ENCODE data around the gene GPRASP1. TPM values are rescaled to one million over a fixed set of nuclear protein-coding genes. Genes with fewer than 3 reads are reported as not detected.

The GPRASP1 gene
- total RNA-seq, 2 donors from 2014 or later, result 19.4 to 36.3 TPM

GRCh38 chrX:102627640-102628039, 23.6 kb upstream of the GPRASP1 start:
- no peak for ATAC-seq (ENCODE audit: insufficient number of reproducible peaks, low FRiP score, low read depth)
- TF ChIP-seq, protein P1, sequence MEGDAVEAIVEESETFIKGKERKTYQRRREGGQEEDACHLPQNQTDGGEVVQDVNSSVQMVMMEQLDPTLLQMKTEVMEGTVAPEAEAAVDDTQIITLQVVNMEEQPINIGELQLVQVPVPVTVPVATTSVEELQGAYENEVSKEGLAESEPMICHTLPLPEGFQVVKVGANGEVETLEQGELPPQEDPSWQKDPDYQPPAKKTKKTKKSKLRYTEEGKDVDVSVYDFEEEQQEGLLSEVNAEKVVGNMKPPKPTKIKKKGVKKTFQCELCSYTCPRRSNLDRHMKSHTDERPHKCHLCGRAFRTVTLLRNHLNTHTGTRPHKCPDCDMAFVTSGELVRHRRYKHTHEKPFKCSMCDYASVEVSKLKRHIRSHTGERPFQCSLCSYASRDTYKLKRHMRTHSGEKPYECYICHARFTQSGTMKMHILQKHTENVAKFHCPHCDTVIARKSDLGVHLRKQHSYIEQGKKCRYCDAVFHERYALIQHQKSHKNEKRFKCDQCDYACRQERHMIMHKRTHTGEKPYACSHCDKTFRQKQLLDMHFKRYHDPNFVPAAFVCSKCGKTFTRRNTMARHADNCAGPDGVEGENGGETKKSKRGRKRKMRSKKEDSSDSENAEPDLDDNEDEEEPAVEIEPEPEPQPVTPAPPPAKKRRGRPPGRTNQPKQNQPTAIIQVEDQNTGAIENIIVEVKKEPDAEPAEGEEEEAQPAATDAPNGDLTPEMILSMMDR (IDR thresholded peaks at IDR 0.05), result no peak
- Histone ChIP-seq H3K4me3 (no peak overlapping the region), H3K27ac (no peak overlapping the region), H3K27me3 (replicated peaks; ENCODE audit: insufficient read depth) (no peaks in the 10 kb centered on the region), H3K9me3 (no peaks in the 10 kb centered on the region), H3K4me1 (ENCODE audit: control insufficient read depth in 1 of 2, low read depth in 2 of 2) (peaks cover 0 to 5% of the 10 kb centered on the region in 2 donors), H3K36me3 (no peaks in the 10 kb centered on the region)
- no peak for DNase-seq (ENCODE audit: low spot score)

DNA sequence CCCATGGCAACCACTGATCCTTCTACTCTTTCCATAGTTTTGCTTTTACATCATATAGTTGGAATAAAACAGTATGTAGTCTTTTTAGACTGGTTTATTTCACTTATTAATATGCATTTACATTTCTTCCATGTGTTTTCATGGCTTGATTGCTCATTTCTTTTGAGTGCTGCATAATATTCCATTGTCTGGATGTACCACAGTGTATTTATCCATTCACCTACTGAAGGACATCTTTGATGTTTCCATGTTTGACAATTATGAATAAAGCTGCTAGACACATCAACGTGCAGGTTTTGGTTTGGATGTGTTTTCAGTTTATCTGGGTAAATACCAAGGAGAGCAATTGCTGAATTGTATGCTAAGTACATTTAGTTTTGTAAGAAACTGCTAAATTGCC, 13.7 kb upstream of the GPRASP1 start:
- H3K27ac ChIP-seq, result no peak overlapping the region
- TF ChIP-seq, protein P1 (IDR thresholded peaks at IDR 0.05), result no peak
- H3K36me3 ChIP-seq, result no peaks in the 10 kb centered on the region
- H3K9me3 ChIP-seq, result no peaks in the 10 kb centered on the region
- H3K27me3 ChIP-seq (replicated peaks; ENCODE audit: insufficient read depth), result no peaks in the 10 kb centered on the region
- DNase-seq (ENCODE audit: low spot score) (no peak), ATAC-seq (ENCODE audit: insufficient number of reproducible peaks, low FRiP score, low read depth) (no peak)
- no peak overlapping the region for H3K4me3 ChIP-seq
- H3K4me1 ChIP-seq (ENCODE audit: control insufficient read depth in 1 of 2, low read depth in 2 of 2), result no peaks in the 10 kb centered on the region

GRCh38 chrX:102650903-102651241, 411 bp upstream of the GPRASP1 start:
- ATAC-seq (ENCODE audit: insufficient number of reproducible peaks, low FRiP score, low read depth), result no peak

GRCh38 chrX:102652031-102652688, 877 bp downstream of the GPRASP1 start:
- DNase-seq (ENCODE audit: low spot score) (no peak), ATAC-seq (ENCODE audit: insufficient number of reproducible peaks, low FRiP score, low read depth) (peak; percentile 84)
- Histone ChIP-seq H3K36me3 (no peaks in the 10 kb centered on the region), H3K9me3 (no peaks in the 10 kb centered on the region), H3K4me3 (peak overlapping the region; percentile 84), H3K27me3 (replicated peaks; ENCODE audit: insufficient read depth) (no peaks in the 10 kb centered on the region), H3K4me1 (ENCODE audit: control insufficient read depth in 1 of 2, low read depth in 2 of 2) (peaks cover 0 to 16% of the 10 kb centered on the region in 2 donors), H3K27ac (peak overlapping the region; percentile 68 to 69)
- TF ChIP-seq, protein P1 (IDR thresholded peaks at IDR 0.05), result peak; percentile 58

More at GRCh38 chrX:102650903-102651241, 411 bp upstream of the GPRASP1 start:
- TF ChIP-seq, protein P1 (IDR thresholded peaks at IDR 0.05), result no peak
- H3K4me3 ChIP-seq, result peak overlapping the region; percentile 84
- no peaks in the 10 kb centered on the region for H3K36me3 ChIP-seq
- H3K27ac ChIP-seq, result peak overlapping the region; percentile 68 to 69
- no peaks in the 10 kb centered on the region for H3K27me3 ChIP-seq (replicated peaks; ENCODE audit: insufficient read depth)
- H3K4me1 ChIP-seq (ENCODE audit: control insufficient read depth in 1 of 2, low read depth in 2 of 2), result peaks cover 0 to 16% of the 10 kb centered on the region in 2 donors
- H3K9me3 ChIP-seq, result no peaks in the 10 kb centered on the region
- DNase-seq (ENCODE audit: low spot score), result no peak

GRCh38 chrX:102654696-102655095, 3.4 kb downstream of the GPRASP1 start:
- TF ChIP-seq, protein P1 (IDR thresholded peaks at IDR 0.05), result no peak
- H3K27me3 ChIP-seq (replicated peaks; ENCODE audit: insufficient read depth), result no peaks in the 10 kb centered on the region
- DNase-seq (ENCODE audit: low spot score), result no peak
- ATAC-seq (ENCODE audit: insufficient number of reproducible peaks, low FRiP score, low read depth), result no peak
- H3K36me3 ChIP-seq, result no peaks in the 10 kb centered on the region
- peaks cover 0 to 16% of the 10 kb centered on the region in 2 donors for H3K4me1 ChIP-seq (ENCODE audit: control insufficient read depth in 1 of 2, low read depth in 2 of 2)
- H3K4me3 ChIP-seq, result no peak overlapping the region
- H3K27ac ChIP-seq, result no peak overlapping the region
- H3K9me3 ChIP-seq, result no peaks in the 10 kb centered on the region

All from thoracic aorta (tissue), 2 donors.